ENCODE measurements around the gene DDX4. TPM values are rescaled to one million over a fixed set of nuclear protein-coding genes. Genes with fewer than 3 reads are reported as not detected.

The DDX4 gene
- polyA plus RNA-seq, 3 donors = not detected

GRCh38 chr5:55706230-55706629, 31.6 kb upstream of the DDX4 start:
- Mint-ChIP-seq H3K27me3 (ENCODE audit: low read depth in 3 of 3) (peaks cover 0 to 1% (median 0%) of the 10 kb centered on the region in 3 donors), H3K36me3 (peaks cover 28 to 30% of the 10 kb centered on the region in 2 donors), H3K4me3 (no peak overlapping the region), H3K4me1 (peaks cover 9% of the 10 kb centered on the region), H3K27ac (no peak overlapping the region), H3K9me3 (no peaks in the 10 kb centered on the region)
- Histone ChIP-seq H3K4me3 (replicated peaks in 1 of 3; ENCODE audit: low read depth in 2 of 3, low read length in 3 of 3) (no peak overlapping the region), H4K20me1 (ENCODE audit: insufficient read depth, low read length) (no peaks in the 10 kb centered on the region), H3K27me3 (ENCODE audit: control insufficient read depth in 2 of 2, insufficient read depth in 2 of 2, low read length in 2 of 2) (no peaks in the 10 kb centered on the region), H3K9ac (ENCODE audit: insufficient read depth, low read length, poor library complexity, severe bottlenecking) (no peak overlapping the region), H2AFZ (ENCODE audit: insufficient read depth, low read depth, low read length, poor library complexity, severe bottlenecking) (no peak overlapping the region), H3K27ac (ENCODE audit: low read depth in 1 of 2, low read length in 2 of 2) (no peak overlapping the region), H3K36me3 (replicated peaks in 1 of 2; ENCODE audit: control insufficient read depth in 1 of 2, insufficient read depth in 2 of 2, low read length in 2 of 2) (peaks cover 5 to 29% of the 10 kb centered on the region in 2 donors), H3K4me2 (replicated peaks; ENCODE audit: extremely low read depth, low read length, poor library complexity, severe bottlenecking) (no peak overlapping the region), H3K79me2 (ENCODE audit: insufficient read depth, low read length) (peaks cover 13% of the 10 kb centered on the region), H3K9me3 (replicated peaks in 1 of 2; ENCODE audit: control insufficient read depth in 1 of 2, insufficient read depth in 1 of 2, low read length in 2 of 2) (no peaks in the 10 kb centered on the region), H3K4me1 (ENCODE audit: control insufficient read depth in 1 of 2, insufficient read depth in 2 of 2, low read length in 2 of 2) (peaks cover under 1 to 6% of the 10 kb centered on the region in 2 donors)
- no peak for DNase-seq
- no peak for TF ChIP-seq CTCF (IDR thresholded peaks at IDR 0.05)
- intact Hi-C loops (cut with micrococcal nuclease) = no loop called here

GRCh38 chr5:55708732-55709131, 29.1 kb upstream of the DDX4 start:
- no peaks in the 10 kb centered on the region for H3K27me3 ChIP-seq (ENCODE audit: control insufficient read depth in 2 of 2, insufficient read depth in 2 of 2, low read length in 2 of 2)
- Mint-ChIP-seq H3K27me3 (ENCODE audit: low read depth in 3 of 3) (peaks cover 0 to 3% (median 0%) of the 10 kb centered on the region in 3 donors), H3K36me3 (peaks cover 20% of the 10 kb centered on the region in 2 donors), H3K4me1 (peaks cover 13% of the 10 kb centered on the region), H3K4me3 (no peak overlapping the region), H3K9me3 (no peaks in the 10 kb centered on the region), H3K27ac (no peak overlapping the region)
- intact Hi-C loops (cut with micrococcal nuclease) = no loop called here
- no peaks in the 10 kb centered on the region for H4K20me1 ChIP-seq (ENCODE audit: insufficient read depth, low read length)
- H3K27ac ChIP-seq (ENCODE audit: low read depth in 1 of 2, low read length in 2 of 2) = no peak overlapping the region
- no peak for TF ChIP-seq CTCF (IDR thresholded peaks at IDR 0.05)
- peaks cover 21% of the 10 kb centered on the region for H3K79me2 ChIP-seq (ENCODE audit: insufficient read depth, low read length)
- no peak overlapping the region for H3K9ac ChIP-seq (ENCODE audit: insufficient read depth, low read length, poor library complexity, severe bottlenecking)
- no peak for DNase-seq
- no peak overlapping the region for H3K4me3 ChIP-seq (replicated peaks in 1 of 3; ENCODE audit: low read depth in 2 of 3, low read length in 3 of 3)
- peaks cover 5 to 18% of the 10 kb centered on the region in 2 donors for H3K36me3 ChIP-seq (replicated peaks in 1 of 2; ENCODE audit: control insufficient read depth in 1 of 2, insufficient read depth in 2 of 2, low read length in 2 of 2)
- H3K4me2 ChIP-seq (replicated peaks; ENCODE audit: extremely low read depth, low read length, poor library complexity, severe bottlenecking) = no peak overlapping the region
- H2AFZ ChIP-seq (ENCODE audit: insufficient read depth, low read depth, low read length, poor library complexity, severe bottlenecking) = no peak overlapping the region
- H3K9me3 ChIP-seq (replicated peaks in 1 of 2; ENCODE audit: control insufficient read depth in 1 of 2, insufficient read depth in 1 of 2, low read length in 2 of 2) = no peaks in the 10 kb centered on the region
- peaks cover 12 to 18% of the 10 kb centered on the region in 2 donors for H3K4me1 ChIP-seq (ENCODE audit: control insufficient read depth in 1 of 2, insufficient read depth in 2 of 2, low read length in 2 of 2)
